H1 (cell line): ENCODE results near the gene CELSR1. TPM values are rescaled to one million over a fixed set of nuclear protein-coding genes. Genes with fewer than 3 reads are reported as not detected.

Experiments
- BACH1 ChIP-seq: IDR thresholded peaks from 2 replicates; pipeline ENCODE4 v1.6.1; 2012; ENCODE audit warnings: low read length, improper control_type of control experiment
- CHD2 ChIP-seq: IDR thresholded peaks from 2 replicates; pipeline ENCODE4 v1.6.1; 2012; ENCODE audit warnings: low read length, improper control_type of control experiment
- CREB1 ChIP-seq: IDR thresholded peaks from 2 replicates; pipeline ENCODE4 v1.6.1; 2012; ENCODE audit warnings: inconsistent platforms
- E2F6 ChIP-seq: IDR thresholded peaks from 2 replicates; pipeline ENCODE4 v1.6.1; 2012; ENCODE audit warnings: inconsistent platforms
- PHF8 ChIP-seq: fragments of 200-600 bp; sonication (generic); conservative IDR thresholded peaks from 2 replicates; pipeline ENCODE4 v1.7.1; 2012; ENCODE audit warnings: low read depth, mild to moderate bottlenecking, inconsistent platforms, low read length, moderate library complexity
- polyA plus RNA-seq, 7 experiments: library from polyadenylated mRNA; depleted of rRNA in 3 of 7; stranded (reverse) in 5 of 7; unstranded in 2 of 7; fragments of >200 nt in 5 of 7; fragments of 200-250 nt in 2 of 7; gene quantifications; 1 replicate in 5 of 7; 2 replicates in 1 of 7; 4 replicates in 1 of 7; pipeline versions ENCODE4 v1.2.1 to v1.2.3, GENCODE V29; 2011 to 2013; ENCODE audit warnings: missing spikeins in 2 of 7, mixed read lengths in 2 of 7
- total RNA-seq: library from RNA; stranded (reverse); fragmentation: NEBNext Ultra II Directional; extraction: Animal tissue kit (Norgen Biotek cat#: 25700); gene quantifications from 2 replicates; pipeline ENCODE4 v1.2.1, GENCODE V29; 2021

The CELSR1 gene
- total and polyA plus RNA-seq, 2 of the 8 experiments (the other 6 are each of a cell fraction or from before 2014, with no cell fraction given): 9.0 to 12.4 TPM

- no peak for TF ChIP-seq CREB1
- no peak for TF ChIP-seq BACH1
- no peak for TF ChIP-seq PHF8
- TF ChIP-seq CHD2: no peak
- TF ChIP-seq E2F6: no peak
Measured at GRCh38 chr22:46453006-46453828, 84.2 kb downstream of the CELSR1 start (continued).
